ENCODE measurements around the gene UST. TPM values are rescaled to one million over a fixed set of nuclear protein-coding genes. Genes with fewer than 3 reads are reported as not detected.

UST gene
- total RNA-seq, 4 donors from 2014 or later, result 2.3 to 8.4 (median 2.8) TPM

GRCh38 chr6:148765898-148766808 lies 19.3 kb downstream of the UST start:
- H3K9me3 ChIP-seq, result peaks cover 0 to 4% (median 0%) of the 10 kb centered on the region in 3 donors
- ATAC-seq (no peak), DNase-seq (no peak)
- TF ChIP-seq CTCF (IDR thresholded peaks at IDR 0.05 in 4 of 5, conservative IDR thresholded peaks at IDR 0.05 in 1 of 5) (no peak), POLR2A (IDR thresholded peaks at IDR 0.05) (no peak)
- H3K27ac ChIP-seq, result no peak overlapping the region
- H3K27me3 ChIP-seq, result no peaks in the 10 kb centered on the region
- H3K36me3 ChIP-seq, result no peaks in the 10 kb centered on the region
- H3K4me1 ChIP-seq, result peaks cover 0 to 5% of the 10 kb centered on the region in 2 donors
- intact Hi-C loops (cut with DNase I; ENCODE audit: low total_unique reads) (no loop called here), in situ Hi-C loops (cut with MboI; ENCODE audit: low sequenced_read_pairs in 4 of 4) (no loop called here)
- no peak overlapping the region for H3K4me3 ChIP-seq

GRCh38 chr6:148768646-148769270 lies 21.9 kb downstream of the UST start:
- no peak overlapping the region for H3K4me3 ChIP-seq
- intact Hi-C loops (cut with DNase I; ENCODE audit: low total_unique reads), result no loop called here
- in situ Hi-C loops (cut with MboI; ENCODE audit: low sequenced_read_pairs in 4 of 4), result no loop called here
- TF ChIP-seq CTCF (IDR thresholded peaks at IDR 0.05 in 4 of 5, conservative IDR thresholded peaks at IDR 0.05 in 1 of 5) (no peak), POLR2A (IDR thresholded peaks at IDR 0.05) (no peak)
- ATAC-seq (no peak), DNase-seq (no peak)
- H3K27ac ChIP-seq, result no peak overlapping the region
- H3K9me3 ChIP-seq, result peaks cover 0 to 2% (median 0%) of the 10 kb centered on the region in 3 donors
- no peaks in the 10 kb centered on the region for H3K36me3 ChIP-seq
- no peaks in the 10 kb centered on the region for H3K27me3 ChIP-seq
- no peaks in the 10 kb centered on the region for H3K4me1 ChIP-seq

GRCh38 chr6:148769304-148769968 lies 22.6 kb downstream of the UST start:
- Histone ChIP-seq H3K36me3 (no peaks in the 10 kb centered on the region), H3K4me1 (no peaks in the 10 kb centered on the region), H3K27me3 (no peaks in the 10 kb centered on the region), H3K9me3 (no peaks in the 10 kb centered on the region), H3K4me3 (no peak overlapping the region), H3K27ac (no peak overlapping the region)
- DNase-seq (no peak), ATAC-seq (no peak)
- intact Hi-C loops (cut with DNase I; ENCODE audit: low total_unique reads), result no loop called here
- in situ Hi-C loops (cut with MboI; ENCODE audit: low sequenced_read_pairs in 4 of 4), result no loop called here
- no peak for TF ChIP-seq CTCF (IDR thresholded peaks at IDR 0.05 in 4 of 5, conservative IDR thresholded peaks at IDR 0.05 in 1 of 5)
- TF ChIP-seq POLR2A (IDR thresholded peaks at IDR 0.05), result no peak

- intact Hi-C loops (cut with DNase I; ENCODE audit: low total_unique reads) (no loop called here), in situ Hi-C loops (cut with MboI; ENCODE audit: low sequenced_read_pairs in 4 of 4) (no loop called here)
- Histone ChIP-seq H3K4me3 (no peak overlapping the region), H3K9me3 (no peaks in the 10 kb centered on the region), H3K4me1 (no peaks in the 10 kb centered on the region), H3K27ac (no peak overlapping the region), H3K27me3 (no peaks in the 10 kb centered on the region), H3K36me3 (no peaks in the 10 kb centered on the region)
- DNase-seq (no peak), ATAC-seq (no peak)
- TF ChIP-seq POLR2A (IDR thresholded peaks at IDR 0.05) (no peak), CTCF (IDR thresholded peaks at IDR 0.05 in 4 of 5, conservative IDR thresholded peaks at IDR 0.05 in 1 of 5) (no peak)
These were observed 23.8 kb downstream of the UST start for GRCh38 chr6:148770408-148771211.

Data from gastrocnemius medialis (tissue), 4 donors.